Measurements from ENCODE around the gene MT1A. TPM values are rescaled to one million over a fixed set of nuclear protein-coding genes. Genes with fewer than 3 reads are reported as not detected.

MT1A gene
- total RNA-seq, 1 experiment from 2014 or later = not detected

DNA sequence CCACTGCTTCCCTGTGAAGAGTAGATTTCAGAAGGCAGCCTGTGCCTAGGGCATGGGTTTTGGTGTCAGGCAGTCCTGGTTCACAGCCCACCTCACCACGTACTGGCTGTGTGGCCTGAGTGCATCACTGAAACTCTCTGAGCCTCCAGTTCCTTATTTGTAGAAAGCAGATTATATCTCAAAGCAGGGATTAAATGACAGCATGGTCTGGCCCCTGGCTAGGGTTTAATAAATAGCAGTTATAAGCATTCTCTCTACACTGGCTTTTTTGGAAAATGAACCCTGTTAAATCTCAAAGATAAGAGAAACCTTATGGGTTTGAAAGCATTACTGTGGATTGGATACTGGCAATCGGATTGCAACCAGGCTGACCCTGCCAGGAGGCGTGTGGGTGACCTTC, 8.9 kb upstream of the MT1A start:
- H3K4me3 ChIP-seq (replicated peaks in 1 of 2; ENCODE audit: low read depth in 1 of 2, low read length in 2 of 2) = no peak overlapping the region
- TF ChIP-seq ELF1 (IDR thresholded peaks at IDR 0.05; ENCODE audit: borderline replicate concordance, low read depth) = no peak
- TF ChIP-seq EZH2 (IDR thresholded peaks at IDR 0.05) = no peak
- TF ChIP-seq, protein P1, sequence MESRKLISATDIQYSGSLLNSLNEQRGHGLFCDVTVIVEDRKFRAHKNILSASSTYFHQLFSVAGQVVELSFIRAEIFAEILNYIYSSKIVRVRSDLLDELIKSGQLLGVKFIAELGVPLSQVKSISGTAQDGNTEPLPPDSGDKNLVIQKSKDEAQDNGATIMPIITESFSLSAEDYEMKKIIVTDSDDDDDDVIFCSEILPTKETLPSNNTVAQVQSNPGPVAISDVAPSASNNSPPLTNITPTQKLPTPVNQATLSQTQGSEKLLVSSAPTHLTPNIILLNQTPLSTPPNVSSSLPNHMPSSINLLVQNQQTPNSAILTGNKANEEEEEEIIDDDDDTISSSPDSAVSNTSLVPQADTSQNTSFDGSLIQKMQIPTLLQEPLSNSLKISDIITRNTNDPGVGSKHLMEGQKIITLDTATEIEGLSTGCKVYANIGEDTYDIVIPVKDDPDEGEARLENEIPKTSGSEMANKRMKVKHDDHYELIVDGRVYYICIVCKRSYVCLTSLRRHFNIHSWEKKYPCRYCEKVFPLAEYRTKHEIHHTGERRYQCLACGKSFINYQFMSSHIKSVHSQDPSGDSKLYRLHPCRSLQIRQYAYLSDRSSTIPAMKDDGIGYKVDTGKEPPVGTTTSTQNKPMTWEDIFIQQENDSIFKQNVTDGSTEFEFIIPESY (IDR thresholded peaks at IDR 0.05; ENCODE audit: extremely low read depth, insufficient replicate concordance, low read length) = no peak
- TF ChIP-seq RAD21 (IDR thresholded peaks at IDR 0.05; ENCODE audit: low read depth) = no peak
- no peak for TF ChIP-seq TCF7L2 (IDR thresholded peaks at IDR 0.05; ENCODE audit: borderline replicate concordance, extremely low read depth, insufficient read depth, insufficient read length)
- TF ChIP-seq POLR2A (IDR thresholded peaks at IDR 0.05; ENCODE audit: borderline replicate concordance, extremely low read depth, insufficient read depth, insufficient read length) = no peak
- no peak for ATAC-seq
- intact Hi-C loops (cut with micrococcal nuclease) = loop anchor here (5.0 kb wide), 1 partner anchor 53 kb away; the partner anchor contains the start of gene MT1X
- no peak for DNase-seq (ENCODE audit: low read depth, low spot score)
- H3K9ac ChIP-seq (ENCODE audit: low read length) = no peak overlapping the region
- H3K27me3 ChIP-seq (ENCODE audit: insufficient read depth, low read length) = no peaks in the 10 kb centered on the region
- RAD21 ChIA-PET (ENCODE audit: low non-redundant PET in 1 of 2, low total read pairs in 2 of 2, uncharacterized antibody in 2 of 2, unreplicated experiment in 2 of 2) = no interaction called here
- POLR2A ChIA-PET = interaction anchor here (1.5 to 9.4 kb wide), 2 partner anchors 14 to 19 kb away, joined by 6 to 344 read pairs; partner anchors contain the start of gene MT2A
- BruUV-seq (replicated peaks) = no TSS peak
- H3K9me2 ChIP-seq (ENCODE audit: insufficient read depth) = no peaks in the 10 kb centered on the region
- no peak overlapping the region for H3K4me2 ChIP-seq (ENCODE audit: low read length)
- peaks cover 9 to 46% of the 10 kb centered on the region in 2 experiments for H3K4me1 ChIP-seq (ENCODE audit: control insufficient read depth in 1 of 2, insufficient read depth in 2 of 2, low read length in 2 of 2)
- CTCF ChIA-PET = interaction anchor here (1.0 to 2.1 kb wide), 3 partner anchors 13 to 29 kb away, joined by 3 to 11 read pairs (median 3); partner anchors contain the start of gene MT2A
- H2AFZ ChIP-seq (ENCODE audit: low read depth, low read length, poor library complexity, severe bottlenecking) = no peak overlapping the region
- no peaks in the 10 kb centered on the region for H3K9me3 ChIP-seq (ENCODE audit: control insufficient read depth in 1 of 2, insufficient read depth in 1 of 2, low read depth in 1 of 2, low read length in 2 of 2)
- H4K20me1 ChIP-seq (ENCODE audit: insufficient read depth) = no peaks in the 10 kb centered on the region
- no peak overlapping the region for H3K27ac ChIP-seq (ENCODE audit: low read depth, low read length)
- peaks cover 12% of the 10 kb centered on the region for H3K79me2 ChIP-seq (ENCODE audit: insufficient read depth, low read length)
- no peaks in the 10 kb centered on the region for H3K36me3 ChIP-seq (ENCODE audit: control insufficient read depth in 1 of 2, insufficient read depth in 2 of 2, low read length in 2 of 2)

DNA sequence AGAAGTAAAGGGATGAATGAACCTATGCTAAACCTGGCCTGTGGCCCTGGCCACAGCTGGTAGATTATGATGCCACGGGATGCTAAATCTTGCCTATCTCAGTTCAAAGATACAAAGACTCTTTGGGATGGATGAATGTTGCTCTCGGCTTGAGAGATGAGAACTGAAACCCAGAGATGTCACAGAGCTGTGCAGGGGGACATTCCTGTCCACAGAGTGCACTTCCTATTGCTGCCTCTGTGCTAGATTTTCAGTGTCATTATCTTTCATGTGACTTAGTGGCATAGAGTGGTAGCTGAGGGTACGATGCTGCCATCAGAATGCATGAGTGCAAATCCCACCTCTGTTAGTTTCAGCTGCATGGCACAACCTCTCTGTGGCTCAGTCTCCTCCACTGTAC, 8.3 kb upstream of the MT1A start:
- POLR2A ChIA-PET = interaction anchor here (1.5 kb wide), 1 partner anchor 14 kb away, joined by 6 read pairs; no protein-coding TSS in a partner anchor
- Histone ChIP-seq H3K27ac (ENCODE audit: low read depth, low read length) (no peak overlapping the region), H3K4me1 (ENCODE audit: control insufficient read depth in 1 of 2, insufficient read depth in 2 of 2, low read length in 2 of 2) (peaks cover 9 to 40% of the 10 kb centered on the region in 2 experiments), H3K9me3 (ENCODE audit: control insufficient read depth in 1 of 2, insufficient read depth in 1 of 2, low read depth in 1 of 2, low read length in 2 of 2) (no peaks in the 10 kb centered on the region), H3K27me3 (ENCODE audit: insufficient read depth, low read length) (no peaks in the 10 kb centered on the region), H3K4me2 (ENCODE audit: low read length) (no peak overlapping the region), H3K9ac (ENCODE audit: low read length) (no peak overlapping the region), H3K36me3 (ENCODE audit: control insufficient read depth in 1 of 2, insufficient read depth in 2 of 2, low read length in 2 of 2) (no peaks in the 10 kb centered on the region), H3K4me3 (replicated peaks in 1 of 2; ENCODE audit: low read depth in 1 of 2, low read length in 2 of 2) (no peak overlapping the region), H2AFZ (ENCODE audit: low read depth, low read length, poor library complexity, severe bottlenecking) (no peak overlapping the region), H4K20me1 (ENCODE audit: insufficient read depth) (no peaks in the 10 kb centered on the region), H3K9me2 (ENCODE audit: insufficient read depth) (no peaks in the 10 kb centered on the region), H3K79me2 (ENCODE audit: insufficient read depth, low read length) (peaks cover 12% of the 10 kb centered on the region)
- no peak for ATAC-seq
- CTCF ChIA-PET = interaction anchor here (1.1 to 2.1 kb wide), 2 partner anchors 13 to 29 kb away, joined by 3 to 11 read pairs; no protein-coding TSS in a partner anchor
- no peak for DNase-seq (ENCODE audit: low read depth, low spot score)
- BruUV-seq (replicated peaks) = no TSS peak
- intact Hi-C loops (cut with micrococcal nuclease) = no loop called here
- RAD21 ChIA-PET (ENCODE audit: low non-redundant PET in 1 of 2, low total read pairs in 2 of 2, uncharacterized antibody in 2 of 2, unreplicated experiment in 2 of 2) = no interaction called here
- TF ChIP-seq CEBPB (IDR thresholded peaks at IDR 0.05; ENCODE audit: low read depth) = no peak
- TF ChIP-seq POLR2AphosphoS5 (IDR thresholded peaks at IDR 0.05; ENCODE audit: low read depth, low read length) = no peak
- TF ChIP-seq FOSL1 (IDR thresholded peaks at IDR 0.05; ENCODE audit: low read depth) = no peak

Measured in HCT116 (cell line).